Measurements from ENCODE around the gene GCFC2.
"Not testable (repeated sequence)": the region's sequence is repeated elsewhere in the genome, so short reads cannot be mapped to it uniquely, and the experiment has no call there.

DNA sequence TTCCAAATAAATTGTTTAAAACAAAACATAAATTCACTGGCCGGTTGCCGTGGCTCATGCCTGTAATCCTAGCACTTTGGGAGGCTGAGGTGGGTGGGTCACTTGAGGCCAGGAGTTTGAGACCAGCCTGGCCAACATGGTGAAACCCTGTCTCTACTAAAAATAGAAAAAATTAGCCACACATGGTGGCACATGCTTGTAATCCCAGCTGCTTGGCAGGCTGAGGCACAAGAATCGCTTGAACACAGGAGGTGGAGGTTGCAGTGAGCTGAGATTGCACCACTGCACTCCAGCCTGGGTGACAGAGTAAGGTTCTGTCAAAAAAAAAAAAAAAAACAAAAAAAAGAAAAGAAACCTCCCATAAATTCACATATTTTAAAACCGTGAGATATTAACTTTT, 35.3 kb downstream of the GCFC2 start:
- not testable (repeated sequence) for TF ChIP-seq POLR2A (conservative IDR thresholded peaks at IDR 0.05); RBM14 (IDR thresholded peaks at IDR 0.05; ENCODE audit: borderline replicate concordance, insufficient read depth, low read depth, low read length); PHB2 (IDR thresholded peaks at IDR 0.05; ENCODE audit: low read depth); EZH2 (IDR thresholded peaks at IDR 0.05; ENCODE audit: borderline replicate concordance, low read depth, low read length)
- TF ChIP-seq, protein P1, sequence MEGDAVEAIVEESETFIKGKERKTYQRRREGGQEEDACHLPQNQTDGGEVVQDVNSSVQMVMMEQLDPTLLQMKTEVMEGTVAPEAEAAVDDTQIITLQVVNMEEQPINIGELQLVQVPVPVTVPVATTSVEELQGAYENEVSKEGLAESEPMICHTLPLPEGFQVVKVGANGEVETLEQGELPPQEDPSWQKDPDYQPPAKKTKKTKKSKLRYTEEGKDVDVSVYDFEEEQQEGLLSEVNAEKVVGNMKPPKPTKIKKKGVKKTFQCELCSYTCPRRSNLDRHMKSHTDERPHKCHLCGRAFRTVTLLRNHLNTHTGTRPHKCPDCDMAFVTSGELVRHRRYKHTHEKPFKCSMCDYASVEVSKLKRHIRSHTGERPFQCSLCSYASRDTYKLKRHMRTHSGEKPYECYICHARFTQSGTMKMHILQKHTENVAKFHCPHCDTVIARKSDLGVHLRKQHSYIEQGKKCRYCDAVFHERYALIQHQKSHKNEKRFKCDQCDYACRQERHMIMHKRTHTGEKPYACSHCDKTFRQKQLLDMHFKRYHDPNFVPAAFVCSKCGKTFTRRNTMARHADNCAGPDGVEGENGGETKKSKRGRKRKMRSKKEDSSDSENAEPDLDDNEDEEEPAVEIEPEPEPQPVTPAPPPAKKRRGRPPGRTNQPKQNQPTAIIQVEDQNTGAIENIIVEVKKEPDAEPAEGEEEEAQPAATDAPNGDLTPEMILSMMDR (IDR thresholded peaks at IDR 0.05 in 2 of 3, conservative IDR thresholded peaks at IDR 0.05 in 1 of 3; ENCODE audit: insufficient read depth in 2 of 3, low read depth in 1 of 3, low read length in 3 of 3) = not testable (repeated sequence)

Measured in K562 (cell line).